Measurements from ENCODE around the gene PALLD. TPM values are rescaled to one million over a fixed set of nuclear protein-coding genes. Genes with fewer than 3 reads are reported as not detected.

Gene PALLD
- total and polyA plus RNA-seq, 2 of the 13 experiments (the other 11 are each of a cell fraction or from before 2014, with no cell fraction given) = 0.50 to 1.5 TPM

- in situ Hi-C loops (cut with HindIII; ENCODE audit: extremely low pct_ligation_motif_present, low pct_unique_long_range_greater_than_20kb) (no loop called here), intact Hi-C loops (cut with micrococcal nuclease; ENCODE audit: unreplicated experiment) (no loop called here)
- Histone ChIP-seq H4K20me1 (ENCODE audit: insufficient read depth, low read length) (no peaks in the 10 kb centered on the region), H3K4me2 (ENCODE audit: low read depth, low read length) (0 out of 2 replicates have a peak overlapping the region, but pooled peaks have one; percentile 7), H3K4me3 (replicated peaks in 1 of 3; ENCODE audit: insufficient read depth in 1 of 3, low read depth in 2 of 3, low read length in 3 of 3) (no peak overlapping the region), H3K9ac (ENCODE audit: insufficient read depth, low read depth, low read length) (no peak overlapping the region), H2AFZ (ENCODE audit: low read length) (peak overlapping the region; percentile 63), H3K27me3 (ENCODE audit: control insufficient read depth in 1 of 2, insufficient read depth in 2 of 2, low read length in 2 of 2) (no peaks in the 10 kb centered on the region; a peak in 1 of 5 replicates), H3K9me3 (ENCODE audit: low read length) (no peaks in the 10 kb centered on the region), H3K4me1 (ENCODE audit: insufficient read depth, low read length) (no peaks in the 10 kb centered on the region), H3K27ac (ENCODE audit: extremely low read length, insufficient read depth, low read length) (no peak overlapping the region), H3K36me3 (replicated peaks in 1 of 2; ENCODE audit: control insufficient read depth in 1 of 2, insufficient read depth in 2 of 2, low read length in 2 of 2) (no peaks in the 10 kb centered on the region), H3K79me2 (ENCODE audit: insufficient read depth, low read length) (no peaks in the 10 kb centered on the region)
- no TSS peak for BruUV-seq (replicated peaks)
- ChIA-PET POLR2A (no interaction called here), CTCF (ENCODE audit: low intra/inter-chr PET ratio, low total read pairs) (no interaction called here)
- no peak for ATAC-seq
- no peak for DNase-seq (ENCODE audit: low spot score)
- 6% methylated on average over 7 of the region's 7 CpGs for WGBS (ENCODE audit: low lambda C conversion rate)
- FAIRE-seq = no peak
- TF ChIP-seq ZNF20 (CRISPR knock-in tag; IDR thresholded peaks at IDR 0.05) (no peak), ZFP82 (CRISPR knock-in tag; IDR thresholded peaks at IDR 0.05; ENCODE audit: borderline replicate concordance) (no peak), ZNF777 (CRISPR knock-in tag; IDR thresholded peaks at IDR 0.05) (no peak), CHD2 (IDR thresholded peaks at IDR 0.05; ENCODE audit: low read depth, low read length) (peak; percentile 77), ZNF644 (CRISPR knock-in tag; IDR thresholded peaks at IDR 0.05; ENCODE audit: low read depth) (no peak)
Measured at GRCh38 chr4:168536448-168536847, 39.6 kb downstream of the PALLD start.

GRCh38 chr4:168537086-168537485 is 40.2 kb downstream of the PALLD start:
- Histone ChIP-seq H3K4me3 (replicated peaks in 1 of 3; ENCODE audit: insufficient read depth in 1 of 3, low read depth in 2 of 3, low read length in 3 of 3) (no peak overlapping the region), H4K20me1 (ENCODE audit: insufficient read depth, low read length) (no peaks in the 10 kb centered on the region), H2AFZ (ENCODE audit: low read length) (no peak overlapping the region), H3K27ac (ENCODE audit: extremely low read length, insufficient read depth, low read length) (no peak overlapping the region), H3K4me1 (ENCODE audit: insufficient read depth, low read length) (no peaks in the 10 kb centered on the region), H3K9ac (ENCODE audit: insufficient read depth, low read depth, low read length) (no peak overlapping the region), H3K9me3 (ENCODE audit: low read length) (no peaks in the 10 kb centered on the region), H3K79me2 (ENCODE audit: insufficient read depth, low read length) (no peaks in the 10 kb centered on the region), H3K36me3 (replicated peaks in 1 of 2; ENCODE audit: control insufficient read depth in 1 of 2, insufficient read depth in 2 of 2, low read length in 2 of 2) (no peaks in the 10 kb centered on the region), H3K27me3 (ENCODE audit: control insufficient read depth in 1 of 2, insufficient read depth in 2 of 2, low read length in 2 of 2) (no peaks in the 10 kb centered on the region; a peak in 1 of 5 replicates), H3K4me2 (ENCODE audit: low read depth, low read length) (no peak overlapping the region)
- BruUV-seq (replicated peaks) = no TSS peak
- ATAC-seq = no peak
- POLR2A ChIA-PET = no interaction called here
- intact Hi-C loops (cut with micrococcal nuclease; ENCODE audit: unreplicated experiment) (no loop called here), in situ Hi-C loops (cut with HindIII; ENCODE audit: extremely low pct_ligation_motif_present, low pct_unique_long_range_greater_than_20kb) (no loop called here)
- WGBS (ENCODE audit: low lambda C conversion rate) = 97% methylated on average over 4 of the region's 4 CpGs
- CTCF ChIA-PET (ENCODE audit: low intra/inter-chr PET ratio, low total read pairs) = no interaction called here
- no peak for DNase-seq (ENCODE audit: low spot score)
- no peak for FAIRE-seq
- TF ChIP-seq CEBPZ (IDR thresholded peaks at IDR 0.05; ENCODE audit: low read length) (no peak), POGK (CRISPR knock-in tag; conservative IDR thresholded peaks at IDR 0.05) (no peak), CHCHD3 (CRISPR knock-in tag; IDR thresholded peaks at IDR 0.05) (no peak), POGZ (CRISPR knock-in tag; IDR thresholded peaks at IDR 0.05) (no peak), CBX5 (CRISPR knock-in tag; IDR thresholded peaks at IDR 0.05; ENCODE audit: borderline replicate concordance) (no peak), THAP11 (CRISPR knock-in tag; IDR thresholded peaks at IDR 0.05) (no peak), POLR2AphosphoS5 (IDR thresholded peaks at IDR 0.05; ENCODE audit: low read depth, low read length) (no peak), SAP130 (CRISPR knock-in tag; IDR thresholded peaks at IDR 0.05; ENCODE audit: low read depth) (no peak), PCBP1 (IDR thresholded peaks at IDR 0.05; ENCODE audit: borderline replicate concordance, low read depth, low read length) (no peak), ZNF772 (CRISPR knock-in tag; IDR thresholded peaks at IDR 0.05) (no peak)
